BJ (cell line): ENCODE data around the gene OSCP1. TPM values are rescaled to one million over a fixed set of nuclear protein-coding genes. Genes with fewer than 3 reads are reported as not detected.

Experiments
- CTCF ChIA-PET: fragments of 350-600 bp; formaldehyde crosslinking; extraction: SDS; loops from one replicate; lab custom pipeline; 2021; ENCODE audit warnings: antibody characterized with exemption, inconsistent platforms; lab: Yijun Ruan, JAX
- POLR2A ChIA-PET: fragments of 300-600 bp; sonication (Branson Sonifier 250); formaldehyde crosslinking; extraction: SDS; loops from one replicate; lab custom pipeline; 2021; ENCODE audit warnings: antibody characterized with exemption; lab: Charles Lee
- DNase-seq: peaks from one replicate; pipeline ENCODE4 v3.0.0-alpha.2; 2011; ENCODE audit warnings: low read depth
- H3K27me3 ChIP-seq: 2 replicates; pipeline ENCODE4 v1.6.0; 2011; ENCODE audit warnings: low read length; ENCODE audit not compliant: control insufficient read depth, insufficient read depth
- H3K36me3 ChIP-seq: 2 replicates; pipeline ENCODE4 v1.5.1; 2011; ENCODE audit warnings: low read length; ENCODE audit not compliant: control insufficient read depth, insufficient read depth
- H3K4me3 ChIP-seq: 2 replicates; pipeline ENCODE4 v1.5.1; 2011; ENCODE audit warnings: low read depth, mild to moderate bottlenecking, control low read depth, low read length
- CTCF ChIP-seq: IDR thresholded peaks from 2 replicates; pipeline ENCODE4 v1.5.1; 2011; ENCODE audit warnings: low read depth, mild to moderate bottlenecking, control low read depth, inconsistent platforms, low read length, moderate library complexity; ENCODE audit not compliant: insufficient read depth
- polyA plus RNA-seq: library from polyadenylated mRNA; depleted of rRNA; stranded (reverse); fragments of >200 nt; gene quantifications from 2 replicates; pipeline ENCODE4 v1.2.3, GENCODE V29; 2011

Gene OSCP1
- polyA plus RNA-seq, 1 experiment = 11.5 TPM

- TF ChIP-seq CTCF = no peak
- DNase-seq = no peak
- Histone ChIP-seq H3K4me3 (no peak overlapping the region), H3K36me3 (peaks cover 11% of the 10 kb centered on the region), H3K27me3 (no peaks in the 10 kb centered on the region)
- ChIA-PET CTCF (interaction anchor here (0.8 kb wide), 1 partner anchor 22 kb away, joined by 3 read pairs; no protein-coding TSS in a partner anchor), POLR2A (no interaction called here)
These were observed 59.0 kb downstream of the OSCP1 start for GRCh38 chr1:36391271-36391670.

GRCh38 chr1:36390411-36390810 is 59.8 kb downstream of the OSCP1 start:
- Histone ChIP-seq H3K36me3 (peaks cover 11% of the 10 kb centered on the region), H3K27me3 (no peaks in the 10 kb centered on the region), H3K4me3 (no peak overlapping the region)
- TF ChIP-seq CTCF = no peak
- ChIA-PET POLR2A (no interaction called here), CTCF (interaction anchor here (0.8 kb wide), 1 partner anchor 21 kb away, joined by 3 read pairs; no protein-coding TSS in a partner anchor)
- DNase-seq = no peak

GRCh38 chr1:36389999-36390398 is 60.3 kb downstream of the OSCP1 start:
- Histone ChIP-seq H3K36me3 (peaks cover 11% of the 10 kb centered on the region), H3K4me3 (no peak overlapping the region), H3K27me3 (no peaks in the 10 kb centered on the region)
- no peak for DNase-seq
- ChIA-PET CTCF (no interaction called here), POLR2A (no interaction called here)
- no peak for TF ChIP-seq CTCF

GRCh38 chr1:36389261-36389660 is 61.0 kb downstream of the OSCP1 start:
- DNase-seq = no peak
- no peak overlapping the region for H3K4me3 ChIP-seq
- POLR2A ChIA-PET = no interaction called here
- H3K36me3 ChIP-seq = peaks cover 11% of the 10 kb centered on the region
- TF ChIP-seq CTCF = no peak
- no peaks in the 10 kb centered on the region for H3K27me3 ChIP-seq
- CTCF ChIA-PET = interaction anchor here (1.3 to 1.7 kb wide), 4 partner anchors 10 to 47 kb away, joined by 3 to 11 read pairs (median 6); no protein-coding TSS in a partner anchor

GRCh38 chr1:36387141-36387949 is 62.9 kb downstream of the OSCP1 start:
- Histone ChIP-seq H3K4me3 (peak overlapping the region; percentile 28; the same call in 1 of the 2 replicates), H3K36me3 (peaks cover 6% of the 10 kb centered on the region), H3K27me3 (no peaks in the 10 kb centered on the region)
- no peak for TF ChIP-seq CTCF
- peak; percentile 49 for DNase-seq
- CTCF ChIA-PET = interaction anchor here (0.8 to 2.0 kb wide), 7 partner anchors 19 to 238 kb away, joined by 3 to 14 read pairs (median 4); partner anchors contain the start of gene TRAPPC3
- POLR2A ChIA-PET = interaction anchor here (0.8 to 1.9 kb wide), 4 partner anchors 10 to 45 kb away, joined by 4 to 12 read pairs (median 7); partner anchors contain the start of gene LSM10
